GM19395 (cell line): ENCODE results near the gene ERBB4.

Experiments used
- ATAC-seq: cut with Tn5 transposase; IDR thresholded peaks from one replicate; pipeline ENCODE4 v1.9.1; 2021; ENCODE audit warnings: mild to moderate bottlenecking, moderate library complexity; ENCODE audit not compliant: unreplicated experiment

Gene ERBB4

GRCh38 chr2:212364112-212364985, 174.3 kb downstream of the ERBB4 start:
- ATAC-seq = no peak

GRCh38 chr2:212361174-212361756, 177.3 kb downstream of the ERBB4 start:
- no peak for ATAC-seq

- ATAC-seq = no peak
Observed at GRCh38 chr2:212360068-212360460, 178.5 kb downstream of the ERBB4 start.

GRCh38 chr2:212359425-212360067, 179.1 kb downstream of the ERBB4 start:
- no peak for ATAC-seq

GRCh38 chr2:212357606-212358005, 181.0 kb downstream of the ERBB4 start:
- no peak for ATAC-seq

- ATAC-seq = no peak
Observed at GRCh38 chr2:212354382-212354781, 184.2 kb downstream of the ERBB4 start.

GRCh38 chr2:212348501-212348900, 190.1 kb downstream of the ERBB4 start:
- ATAC-seq = no peak

GRCh38 chr2:212346865-212347264, 191.7 kb downstream of the ERBB4 start:
- no peak for ATAC-seq

GRCh38 chr2:212345966-212346365, 192.6 kb downstream of the ERBB4 start:
- ATAC-seq = no peak

GRCh38 chr2:212344131-212344530, 194.5 kb downstream of the ERBB4 start:
- ATAC-seq = no peak

- ATAC-seq = no peak
Observed at GRCh38 chr2:212343167-212343566, 195.4 kb downstream of the ERBB4 start.

GRCh38 chr2:212337486-212338343, 200.9 kb downstream of the ERBB4 start:
- ATAC-seq = no peak

GRCh38 chr2:212337036-212337435, 201.6 kb downstream of the ERBB4 start:
- ATAC-seq = no peak

- ATAC-seq = no peak
Observed at GRCh38 chr2:212330263-212330662, 208.3 kb downstream of the ERBB4 start.

- no peak for ATAC-seq
Observed at GRCh38 chr2:212328712-212329496, 209.7 kb downstream of the ERBB4 start.

- ATAC-seq = no peak
Observed at GRCh38 chr2:212328136-212328535, 210.5 kb downstream of the ERBB4 start.

- ATAC-seq = no peak
Observed at GRCh38 chr2:212327171-212327809, 211.3 kb downstream of the ERBB4 start.

GRCh38 chr2:212318636-212319035, 220.0 kb downstream of the ERBB4 start:
- no peak for ATAC-seq

GRCh38 chr2:212314680-212315079, 223.9 kb downstream of the ERBB4 start:
- no peak for ATAC-seq
